Measurements from ENCODE around the gene PROSER1.

DNA sequence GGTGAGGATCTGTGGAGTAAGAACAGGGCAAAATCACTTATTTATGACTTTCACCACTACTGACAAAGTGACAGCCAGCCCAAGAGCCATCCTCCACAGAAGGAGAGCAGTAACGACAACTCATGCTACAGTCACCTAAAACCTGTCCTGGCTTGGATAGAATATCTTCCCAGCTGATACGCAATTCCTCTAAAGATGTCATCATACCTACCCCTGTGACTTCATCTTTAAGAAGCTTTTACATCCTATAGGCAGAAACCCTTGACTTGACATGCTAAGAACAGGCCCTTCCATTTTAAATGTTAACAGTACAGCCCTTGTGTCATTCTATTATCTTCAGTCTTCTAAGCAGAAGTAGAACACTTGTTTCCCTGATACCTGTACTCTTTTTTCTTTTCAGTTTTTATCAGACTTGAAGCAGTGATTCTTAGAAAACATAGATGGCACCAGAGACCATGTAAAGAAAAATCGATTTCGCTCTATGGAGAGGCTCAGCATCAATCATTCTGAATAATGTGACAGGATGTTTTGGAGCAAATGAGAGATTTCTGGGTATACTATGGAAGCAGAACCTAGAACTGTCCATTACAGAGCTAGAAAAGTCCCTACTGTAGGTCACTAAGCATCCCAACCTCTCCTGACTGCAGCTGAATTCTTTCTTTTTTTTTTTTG is 67.4 kb downstream of the PROSER1 start:
- TF ChIP-seq CREB1 (CRISPR knock-in tag; IDR thresholded peaks at IDR 0.05) (no peak), HMGXB4 (CRISPR knock-in tag; IDR thresholded peaks at IDR 0.05) (no peak), ELF4 (CRISPR knock-in tag; IDR thresholded peaks at IDR 0.05; ENCODE audit: low read depth) (no peak), ZNF512 (CRISPR knock-in tag; IDR thresholded peaks at IDR 0.05; ENCODE audit: borderline replicate concordance) (no peak), MXD4 (CRISPR knock-in tag; IDR thresholded peaks at IDR 0.05; ENCODE audit: borderline replicate concordance) (no peak)
- TF ChIP-seq, protein P1, sequence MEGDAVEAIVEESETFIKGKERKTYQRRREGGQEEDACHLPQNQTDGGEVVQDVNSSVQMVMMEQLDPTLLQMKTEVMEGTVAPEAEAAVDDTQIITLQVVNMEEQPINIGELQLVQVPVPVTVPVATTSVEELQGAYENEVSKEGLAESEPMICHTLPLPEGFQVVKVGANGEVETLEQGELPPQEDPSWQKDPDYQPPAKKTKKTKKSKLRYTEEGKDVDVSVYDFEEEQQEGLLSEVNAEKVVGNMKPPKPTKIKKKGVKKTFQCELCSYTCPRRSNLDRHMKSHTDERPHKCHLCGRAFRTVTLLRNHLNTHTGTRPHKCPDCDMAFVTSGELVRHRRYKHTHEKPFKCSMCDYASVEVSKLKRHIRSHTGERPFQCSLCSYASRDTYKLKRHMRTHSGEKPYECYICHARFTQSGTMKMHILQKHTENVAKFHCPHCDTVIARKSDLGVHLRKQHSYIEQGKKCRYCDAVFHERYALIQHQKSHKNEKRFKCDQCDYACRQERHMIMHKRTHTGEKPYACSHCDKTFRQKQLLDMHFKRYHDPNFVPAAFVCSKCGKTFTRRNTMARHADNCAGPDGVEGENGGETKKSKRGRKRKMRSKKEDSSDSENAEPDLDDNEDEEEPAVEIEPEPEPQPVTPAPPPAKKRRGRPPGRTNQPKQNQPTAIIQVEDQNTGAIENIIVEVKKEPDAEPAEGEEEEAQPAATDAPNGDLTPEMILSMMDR (IDR thresholded peaks at IDR 0.05), result no peak
- TF ChIP-seq, protein P2, sequence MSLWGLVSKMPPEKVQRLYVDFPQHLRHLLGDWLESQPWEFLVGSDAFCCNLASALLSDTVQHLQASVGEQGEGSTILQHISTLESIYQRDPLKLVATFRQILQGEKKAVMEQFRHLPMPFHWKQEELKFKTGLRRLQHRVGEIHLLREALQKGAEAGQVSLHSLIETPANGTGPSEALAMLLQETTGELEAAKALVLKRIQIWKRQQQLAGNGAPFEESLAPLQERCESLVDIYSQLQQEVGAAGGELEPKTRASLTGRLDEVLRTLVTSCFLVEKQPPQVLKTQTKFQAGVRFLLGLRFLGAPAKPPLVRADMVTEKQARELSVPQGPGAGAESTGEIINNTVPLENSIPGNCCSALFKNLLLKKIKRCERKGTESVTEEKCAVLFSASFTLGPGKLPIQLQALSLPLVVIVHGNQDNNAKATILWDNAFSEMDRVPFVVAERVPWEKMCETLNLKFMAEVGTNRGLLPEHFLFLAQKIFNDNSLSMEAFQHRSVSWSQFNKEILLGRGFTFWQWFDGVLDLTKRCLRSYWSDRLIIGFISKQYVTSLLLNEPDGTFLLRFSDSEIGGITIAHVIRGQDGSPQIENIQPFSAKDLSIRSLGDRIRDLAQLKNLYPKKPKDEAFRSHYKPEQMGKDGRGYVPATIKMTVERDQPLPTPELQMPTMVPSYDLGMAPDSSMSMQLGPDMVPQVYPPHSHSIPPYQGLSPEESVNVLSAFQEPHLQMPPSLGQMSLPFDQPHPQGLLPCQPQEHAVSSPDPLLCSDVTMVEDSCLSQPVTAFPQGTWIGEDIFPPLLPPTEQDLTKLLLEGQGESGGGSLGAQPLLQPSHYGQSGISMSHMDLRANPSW (CRISPR knock-in tag; conservative IDR thresholded peaks at IDR 0.05; ENCODE audit: low read depth), result no peak
